ENCODE results near the gene AAGAB.

Gene AAGAB

DNA sequence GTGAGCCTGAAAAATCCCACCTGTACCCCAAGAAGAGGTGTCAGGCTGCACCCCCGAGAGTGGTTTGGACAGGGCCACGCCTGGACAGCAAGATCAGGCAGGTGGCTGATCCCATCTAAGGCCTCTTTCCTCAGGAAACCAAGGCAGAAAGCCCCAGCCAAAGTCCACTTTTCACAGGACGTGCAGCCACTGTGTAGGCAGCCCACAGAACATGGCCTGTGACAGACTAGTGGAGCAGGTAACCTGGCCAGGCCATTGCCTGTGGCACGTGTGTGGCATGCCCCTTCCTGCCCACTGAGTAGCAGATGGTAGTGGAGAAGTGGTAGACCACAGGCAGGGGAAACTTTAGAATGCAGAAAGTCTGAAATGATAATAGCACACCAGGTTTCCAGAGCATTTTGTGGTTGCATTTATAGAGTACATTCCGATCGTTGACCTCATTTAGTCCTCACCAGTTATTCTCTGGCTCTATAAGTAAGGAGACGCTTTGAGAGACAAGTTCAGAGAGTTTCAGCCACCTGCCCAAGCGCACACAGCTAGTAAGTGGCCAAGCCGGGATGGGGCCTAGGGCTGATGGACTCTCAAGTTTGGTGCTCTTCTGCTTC lies 68.7 kb downstream of the AAGAB start:
- Histone ChIP-seq H3K4me1 (peaks cover 28% of the 10 kb centered on the region), H3K4me3 (no peak overlapping the region), H3K36me3 (peaks cover 97% of the 10 kb centered on the region), H3K9ac (0 out of 2 replicates have a peak overlapping the region, but pooled peaks have one; percentile 15), H3K4me2 (peak overlapping the region; percentile 60), H3K9me3 (no peaks in the 10 kb centered on the region), H4K20me1 (peaks cover 16% of the 10 kb centered on the region), H3K27me3 (no peaks in the 10 kb centered on the region), H3K27ac (peak overlapping the region; percentile 70)
- TF ChIP-seq Cebpa-rat (IDR thresholded peaks at IDR 0.05), result no peak

DNA sequence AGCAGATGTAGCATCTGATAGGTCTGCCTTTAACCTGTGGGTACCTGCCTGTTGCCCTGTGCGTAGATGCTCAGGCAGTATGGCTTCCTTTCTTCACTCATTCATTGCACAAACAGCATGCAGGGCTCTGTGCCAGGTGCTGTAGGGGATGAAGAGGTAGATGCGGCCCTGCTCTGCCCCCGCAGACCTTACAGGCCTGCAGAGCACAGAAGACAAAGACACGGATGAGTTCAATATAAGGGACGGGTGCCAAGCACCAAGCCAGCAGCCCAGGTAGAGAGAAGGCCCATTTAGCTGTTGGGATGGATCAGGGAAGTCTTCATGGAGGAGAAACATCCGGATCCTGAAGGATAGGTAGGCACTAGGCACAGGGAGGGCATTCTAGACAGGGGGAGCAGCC lies 69.4 kb downstream of the AAGAB start:
- Histone ChIP-seq H3K27me3 (no peaks in the 10 kb centered on the region), H4K20me1 (peaks cover 16% of the 10 kb centered on the region), H3K9ac (0 out of 2 replicates have a peak overlapping the region, but pooled peaks have one; percentile 15), H3K36me3 (peaks cover 97% of the 10 kb centered on the region), H3K27ac (peak overlapping the region; percentile 70), H3K4me3 (no peak overlapping the region), H3K9me3 (no peaks in the 10 kb centered on the region), H3K4me2 (peak overlapping the region; percentile 60), H3K4me1 (peaks cover 28% of the 10 kb centered on the region)
- TF ChIP-seq Cebpa-rat (IDR thresholded peaks at IDR 0.05), result no peak

DNA sequence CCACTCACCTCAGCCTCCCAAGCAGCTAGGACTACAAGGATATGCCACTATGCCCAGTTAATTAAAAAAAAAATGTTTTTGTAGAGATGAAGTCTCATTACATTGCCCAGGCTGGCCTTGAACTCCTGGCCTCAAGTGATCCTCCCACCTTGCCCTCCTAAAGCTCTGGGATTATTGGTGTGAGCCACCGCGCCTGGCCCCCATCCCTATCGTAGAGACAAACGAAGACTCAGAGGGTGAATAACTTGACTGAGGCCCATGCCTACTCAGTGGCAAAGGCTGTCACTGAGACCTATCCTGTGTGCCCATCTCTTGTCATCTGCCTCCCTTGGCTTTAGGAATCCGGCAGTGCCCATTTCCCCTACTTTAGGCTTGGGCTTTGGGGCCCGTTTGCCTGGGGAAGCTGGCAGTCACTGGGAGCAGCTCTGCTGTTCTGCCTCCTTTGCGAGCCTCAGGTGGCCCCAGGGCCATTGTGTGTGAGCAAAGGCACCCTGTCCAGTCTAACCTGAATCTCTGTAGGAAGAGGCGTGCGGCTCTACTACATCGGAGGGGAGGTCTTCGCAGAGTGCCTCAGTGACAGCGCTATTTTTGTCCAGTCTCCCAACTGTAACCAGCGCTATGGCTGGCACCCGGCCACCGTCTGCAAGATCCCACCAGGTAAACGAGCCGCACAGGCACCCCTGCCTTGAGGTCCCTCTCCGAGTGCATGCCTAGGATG lies 70.1 kb downstream of the AAGAB start:
- peak overlapping the region; percentile 60 for H3K4me2 ChIP-seq
- H3K4me3 ChIP-seq, result no peak overlapping the region
- TF ChIP-seq Cebpa-rat (IDR thresholded peaks at IDR 0.05), result no peak
- no peaks in the 10 kb centered on the region for H3K9me3 ChIP-seq
- H4K20me1 ChIP-seq, result peaks cover 23% of the 10 kb centered on the region
- H3K36me3 ChIP-seq, result peaks cover 97% of the 10 kb centered on the region
- no peaks in the 10 kb centered on the region for H3K27me3 ChIP-seq
- H3K27ac ChIP-seq, result no peak overlapping the region
- peaks cover 28% of the 10 kb centered on the region for H3K4me1 ChIP-seq
- H3K9ac ChIP-seq, result no peak overlapping the region

DNA sequence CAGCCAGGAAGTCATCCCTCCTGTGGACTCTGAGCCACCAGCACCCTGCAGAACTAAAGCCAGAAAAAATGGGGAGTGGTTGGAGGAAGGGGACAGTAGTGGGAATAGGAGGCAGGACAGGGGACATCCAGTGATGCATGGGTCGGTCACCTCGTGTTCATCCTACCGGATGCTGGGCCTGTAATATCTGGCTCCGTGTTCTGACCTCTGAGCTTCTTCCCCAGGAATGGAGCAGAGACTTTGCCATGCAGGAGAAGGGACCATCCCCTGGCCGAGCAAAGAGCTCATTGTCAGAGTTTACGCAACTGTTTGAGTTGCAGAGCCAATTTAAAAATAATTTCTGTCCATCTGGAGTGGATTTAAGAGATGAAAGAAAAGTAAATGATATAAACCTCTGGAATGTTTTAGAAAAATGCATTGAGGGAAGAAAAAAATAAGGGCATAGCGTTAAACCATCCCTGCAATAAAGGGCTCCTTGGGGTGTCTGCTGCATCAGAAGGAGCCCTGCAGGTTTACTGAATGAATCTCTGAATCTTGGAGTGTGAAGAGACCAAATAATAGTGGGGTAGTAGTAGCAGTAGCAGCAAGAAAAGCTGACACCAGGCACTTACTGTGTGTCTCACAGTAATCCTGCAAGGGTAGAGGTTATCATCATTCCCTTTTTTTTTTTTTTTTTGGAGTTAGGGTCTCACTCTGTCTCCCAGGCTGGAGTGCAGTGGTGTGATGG lies 70.9 kb downstream of the AAGAB start:
- H3K4me3 ChIP-seq, result no peak overlapping the region
- H3K9me3 ChIP-seq, result no peaks in the 10 kb centered on the region
- peaks cover 28% of the 10 kb centered on the region for H3K4me1 ChIP-seq
- H3K27ac ChIP-seq, result no peak overlapping the region
- no peak for TF ChIP-seq Cebpa-rat (IDR thresholded peaks at IDR 0.05)
- H3K4me2 ChIP-seq, result no peak overlapping the region
- H3K27me3 ChIP-seq, result no peaks in the 10 kb centered on the region
- H3K36me3 ChIP-seq, result peaks cover 97% of the 10 kb centered on the region
- H3K9ac ChIP-seq, result no peak overlapping the region
- peaks cover 28% of the 10 kb centered on the region for H4K20me1 ChIP-seq

DNA sequence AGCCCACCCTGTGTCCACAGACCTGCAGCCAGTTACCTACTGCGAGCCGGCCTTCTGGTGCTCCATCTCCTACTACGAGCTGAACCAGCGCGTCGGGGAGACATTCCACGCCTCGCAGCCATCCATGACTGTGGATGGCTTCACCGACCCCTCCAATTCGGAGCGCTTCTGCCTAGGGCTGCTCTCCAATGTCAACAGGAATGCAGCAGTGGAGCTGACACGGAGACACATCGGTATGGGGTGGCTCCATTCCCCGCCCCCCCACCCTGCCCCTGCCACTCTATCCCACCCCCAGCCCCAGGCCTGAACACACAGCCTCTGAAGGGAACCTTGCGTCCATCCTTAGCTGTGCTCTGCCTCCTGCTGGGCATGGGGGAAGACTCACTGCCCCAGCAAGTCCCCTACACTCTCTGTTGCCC lies 73.2 kb downstream of the AAGAB start:
- Histone ChIP-seq H3K4me3 (no peak overlapping the region), H3K4me1 (peaks cover 38% of the 10 kb centered on the region), H3K27me3 (no peaks in the 10 kb centered on the region), H3K36me3 (peaks cover 94% of the 10 kb centered on the region), H3K4me2 (no peak overlapping the region), H3K9me3 (no peaks in the 10 kb centered on the region), H3K9ac (no peak overlapping the region), H3K27ac (no peak overlapping the region), H4K20me1 (peaks cover 51% of the 10 kb centered on the region)
- TF ChIP-seq Cebpa-rat (IDR thresholded peaks at IDR 0.05), result no peak

DNA sequence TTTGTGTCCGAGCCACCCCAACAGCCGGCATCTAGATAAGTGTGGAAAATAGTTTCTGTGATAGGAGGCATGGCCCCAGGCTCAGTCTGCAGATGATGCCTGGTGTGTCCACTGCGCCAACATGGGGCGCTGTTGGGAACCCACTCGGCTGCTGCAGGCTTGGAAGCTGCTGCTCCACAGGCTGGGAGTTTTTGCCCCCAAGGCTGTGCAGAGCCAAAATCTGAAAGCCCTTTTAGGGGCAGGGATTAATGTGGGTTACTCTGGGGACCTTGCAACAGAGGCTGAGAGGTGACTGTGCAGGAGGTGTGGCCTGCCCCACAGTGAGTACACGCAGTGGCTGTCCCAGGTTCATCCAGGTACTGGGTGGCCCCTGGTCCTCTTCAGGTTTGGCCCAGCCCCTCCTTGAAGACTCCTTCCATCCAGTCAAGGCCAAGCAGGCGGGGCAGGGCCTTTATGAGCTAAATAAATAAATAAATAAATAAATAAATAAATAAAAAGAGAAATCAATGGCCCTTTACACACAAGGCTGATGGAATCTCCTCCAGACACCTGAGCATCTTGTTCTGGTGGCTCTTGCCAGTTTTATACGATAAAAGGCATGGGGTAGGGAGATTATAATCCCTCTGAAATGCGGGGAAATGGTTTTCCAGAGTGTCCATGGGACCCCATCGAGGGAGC lies 73.8 kb downstream of the AAGAB start:
- peaks cover 94% of the 10 kb centered on the region for H3K36me3 ChIP-seq
- peaks cover 38% of the 10 kb centered on the region for H3K4me1 ChIP-seq
- TF ChIP-seq Cebpa-rat (IDR thresholded peaks at IDR 0.05), result no peak
- no peak overlapping the region for H3K9ac ChIP-seq
- H3K27me3 ChIP-seq, result no peaks in the 10 kb centered on the region
- H3K4me2 ChIP-seq, result no peak overlapping the region
- H3K4me3 ChIP-seq, result no peak overlapping the region
- no peak overlapping the region for H3K27ac ChIP-seq
- H3K9me3 ChIP-seq, result no peaks in the 10 kb centered on the region
- peaks cover 51% of the 10 kb centered on the region for H4K20me1 ChIP-seq

DNA sequence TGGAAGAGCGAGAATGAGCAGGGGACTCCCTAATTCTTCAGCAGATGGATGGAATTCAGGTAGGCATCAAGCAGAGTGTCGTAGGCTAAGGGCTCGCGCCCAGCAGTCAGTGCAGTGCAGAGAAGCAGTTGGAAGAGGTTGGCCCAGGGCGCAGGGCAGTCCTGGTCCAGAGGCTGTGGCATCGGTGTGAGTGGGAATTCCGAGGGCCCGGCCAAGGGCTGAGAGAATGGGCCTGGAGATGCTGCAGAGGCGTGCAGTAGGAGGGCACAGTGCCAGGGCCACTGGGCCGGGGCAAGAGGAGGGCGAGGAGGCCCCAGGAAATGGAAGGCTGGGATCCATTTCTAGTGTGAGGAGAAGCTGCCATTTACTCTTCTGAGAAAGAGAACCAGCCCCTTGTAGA lies 74.4 kb downstream of the AAGAB start:
- H4K20me1 ChIP-seq, result peaks cover 51% of the 10 kb centered on the region
- H3K36me3 ChIP-seq, result peaks cover 94% of the 10 kb centered on the region
- H3K9ac ChIP-seq, result no peak overlapping the region
- no peaks in the 10 kb centered on the region for H3K27me3 ChIP-seq
- no peak overlapping the region for H3K4me3 ChIP-seq
- H3K9me3 ChIP-seq, result no peaks in the 10 kb centered on the region
- peaks cover 36% of the 10 kb centered on the region for H3K4me1 ChIP-seq
- TF ChIP-seq Cebpa-rat (IDR thresholded peaks at IDR 0.05), result no peak
- H3K27ac ChIP-seq, result no peak overlapping the region
- no peak overlapping the region for H3K4me2 ChIP-seq

DNA sequence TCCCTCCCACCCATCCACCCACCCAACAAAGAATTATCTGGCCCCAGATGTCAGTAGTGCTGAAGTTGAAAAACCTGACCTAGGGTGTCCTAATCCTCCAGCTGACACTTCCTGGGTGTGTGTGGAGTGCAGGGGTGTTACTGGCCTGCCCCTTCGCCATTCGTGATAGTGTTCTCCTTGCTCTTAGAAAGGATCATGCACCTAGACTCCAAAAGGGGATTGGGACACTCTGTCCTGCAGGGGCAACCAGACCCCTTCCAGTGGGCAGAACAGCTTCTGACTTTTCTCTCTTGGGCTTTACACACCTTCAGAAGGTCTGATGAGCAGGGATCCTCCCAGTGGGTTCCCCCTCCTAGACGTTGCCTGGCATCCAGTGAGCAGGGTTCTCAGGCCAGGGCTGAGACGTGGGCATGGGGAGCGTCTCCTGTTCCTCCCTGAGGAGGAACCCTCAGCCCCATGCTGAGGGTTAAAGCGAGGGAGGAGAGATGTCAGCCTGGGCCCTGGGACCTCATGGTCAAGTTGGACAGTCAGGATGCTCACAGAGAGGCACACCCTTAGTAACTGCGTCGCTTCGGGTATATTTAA lies 75.0 kb downstream of the AAGAB start:
- no peak for TF ChIP-seq Cebpa-rat (IDR thresholded peaks at IDR 0.05)
- Histone ChIP-seq H3K4me2 (no peak overlapping the region), H3K27me3 (no peaks in the 10 kb centered on the region), H3K36me3 (peaks cover 94% of the 10 kb centered on the region), H3K9me3 (no peaks in the 10 kb centered on the region), H3K9ac (no peak overlapping the region), H4K20me1 (peaks cover 52% of the 10 kb centered on the region), H3K27ac (no peak overlapping the region), H3K4me3 (no peak overlapping the region), H3K4me1 (peaks cover 30% of the 10 kb centered on the region)

DNA sequence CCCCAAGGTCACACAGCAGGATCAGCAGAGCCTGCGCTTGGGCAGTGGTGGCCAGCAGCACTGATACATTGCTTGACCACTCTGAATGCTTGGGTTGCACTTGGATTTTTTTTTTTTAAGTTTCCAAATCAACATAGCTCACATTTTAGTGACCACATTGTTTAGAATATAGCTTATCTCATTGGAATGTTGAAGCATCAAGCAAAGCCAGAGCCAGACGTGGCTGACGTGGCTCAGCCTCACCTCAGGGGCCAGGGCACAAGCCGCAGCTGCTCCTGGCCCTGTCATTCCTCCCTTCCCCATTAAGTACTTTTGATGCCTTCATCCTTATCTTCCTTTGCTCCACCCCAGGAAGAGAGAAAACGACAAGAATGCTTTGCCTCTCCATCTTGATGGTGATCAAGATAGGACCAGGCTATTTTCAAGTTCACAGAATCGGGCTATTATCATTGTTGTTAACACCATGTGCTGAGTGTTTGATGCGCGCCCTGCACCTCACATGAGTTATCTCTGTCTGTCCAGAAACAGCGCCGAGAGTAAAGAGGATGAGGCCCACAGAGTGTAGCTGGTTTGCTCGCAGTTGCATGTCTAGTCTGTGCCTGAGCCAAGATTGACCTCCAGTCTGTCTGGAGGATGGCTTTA lies 75.8 kb downstream of the AAGAB start:
- H3K36me3 ChIP-seq, result peaks cover 94% of the 10 kb centered on the region
- no peak overlapping the region for H3K27ac ChIP-seq
- no peak overlapping the region for H3K9ac ChIP-seq

More for the DNA sequence above, 75.8 kb downstream of the AAGAB start:
- H3K4me3 ChIP-seq, result no peak overlapping the region
- H3K4me2 ChIP-seq, result no peak overlapping the region
- H3K27me3 ChIP-seq, result no peaks in the 10 kb centered on the region
- H3K9me3 ChIP-seq, result no peaks in the 10 kb centered on the region
- peaks cover 59% of the 10 kb centered on the region for H4K20me1 ChIP-seq
- peaks cover 27% of the 10 kb centered on the region for H3K4me1 ChIP-seq
- no peak for TF ChIP-seq Cebpa-rat (IDR thresholded peaks at IDR 0.05)
